Upper lobe of right lung (tissue), 1 donor: Measurements from ENCODE around the gene ZRANB2. TPM values are rescaled to one million over a fixed set of nuclear protein-coding genes. Genes with fewer than 3 reads are reported as not detected.

Source experiments
- ATAC-seq: fragments of 200-7000 bp; cut with Tn5 transposase; one replicate; pipeline ENCODE4 v1.9.1; 2020; ENCODE audit warnings: mild to moderate bottlenecking, moderate library complexity
- DNase-seq: peaks from one replicate; pipeline ENCODE4 v3.0.0-alpha.2; 2020
- H3K27ac ChIP-seq: fragments of 200-600 bp; one replicate; pipeline ENCODE4 v1.8.0; 2022
- H3K27me3 ChIP-seq: fragments of 200-600 bp; one replicate; pipeline ENCODE4 v1.8.0; 2022; ENCODE audit warnings: mild to moderate bottlenecking
- H3K36me3 ChIP-seq: fragments of 200-600 bp; one replicate; pipeline ENCODE4 v1.8.0; 2022
- H3K4me1 ChIP-seq: fragments of 200-600 bp; one replicate; pipeline ENCODE4 v1.8.0; 2022
- H3K4me3 ChIP-seq: fragments of 200-600 bp; one replicate; pipeline ENCODE4 v1.8.0; 2022; ENCODE audit warnings: mild to moderate bottlenecking
- H3K9me3 ChIP-seq: fragments of 200-600 bp; one replicate; pipeline ENCODE4 v1.8.0; 2022
- intact Hi-C: fragments of 100-400 bp; cut with DNase I; formaldehyde crosslinking; loops from one replicate; pipeline ENCODE4 v1.11.0; 2022
- long read RNA-seq: library from polyadenylated mRNA; unstranded; transcript quantifications from one replicate; pipeline ENCODE4 v2.0.0, GENCODE V29; 2021
- total RNA-seq: library from RNA; stranded (reverse); fragmentation: NEBNext Ultra II Directional; extraction: Animal tissue kit (Norgen Biotek cat#: 25700); gene quantifications from one replicate; pipeline ENCODE4 v1.2.1, GENCODE V29; 2021
- TF ChIP-seq, protein P1 (sequence below): fragments of 200-600 bp; IDR thresholded peaks from one replicate; pipeline ENCODE4 v1.8.0; 2022; ENCODE audit warnings: antibody characterized with exemption
- donor health status: DM: no; HTN: yes; CAD: no; lungs with severe emphysema.

Gene ZRANB2, protein sequence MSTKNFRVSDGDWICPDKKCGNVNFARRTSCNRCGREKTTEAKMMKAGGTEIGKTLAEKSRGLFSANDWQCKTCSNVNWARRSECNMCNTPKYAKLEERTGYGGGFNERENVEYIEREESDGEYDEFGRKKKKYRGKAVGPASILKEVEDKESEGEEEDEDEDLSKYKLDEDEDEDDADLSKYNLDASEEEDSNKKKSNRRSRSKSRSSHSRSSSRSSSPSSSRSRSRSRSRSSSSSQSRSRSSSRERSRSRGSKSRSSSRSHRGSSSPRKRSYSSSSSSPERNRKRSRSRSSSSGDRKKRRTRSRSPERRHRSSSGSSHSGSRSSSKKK
- total RNA-seq = 85.0 TPM
- long read RNA-seq, transcript ZRANB2-201 (11 exons, 2,821 nt) = minor isoform, 18 of 114 reads
- long read RNA-seq, transcript ZRANB2-202 (10 exons, 3,078 nt) = major isoform, 21 of 114 reads
- long read RNA-seq, partial matches to known transcripts = 46 of 114 reads
- long read RNA-seq, other reads (novel, unspliced or antisense) = 29 of 114 reads

DNA sequence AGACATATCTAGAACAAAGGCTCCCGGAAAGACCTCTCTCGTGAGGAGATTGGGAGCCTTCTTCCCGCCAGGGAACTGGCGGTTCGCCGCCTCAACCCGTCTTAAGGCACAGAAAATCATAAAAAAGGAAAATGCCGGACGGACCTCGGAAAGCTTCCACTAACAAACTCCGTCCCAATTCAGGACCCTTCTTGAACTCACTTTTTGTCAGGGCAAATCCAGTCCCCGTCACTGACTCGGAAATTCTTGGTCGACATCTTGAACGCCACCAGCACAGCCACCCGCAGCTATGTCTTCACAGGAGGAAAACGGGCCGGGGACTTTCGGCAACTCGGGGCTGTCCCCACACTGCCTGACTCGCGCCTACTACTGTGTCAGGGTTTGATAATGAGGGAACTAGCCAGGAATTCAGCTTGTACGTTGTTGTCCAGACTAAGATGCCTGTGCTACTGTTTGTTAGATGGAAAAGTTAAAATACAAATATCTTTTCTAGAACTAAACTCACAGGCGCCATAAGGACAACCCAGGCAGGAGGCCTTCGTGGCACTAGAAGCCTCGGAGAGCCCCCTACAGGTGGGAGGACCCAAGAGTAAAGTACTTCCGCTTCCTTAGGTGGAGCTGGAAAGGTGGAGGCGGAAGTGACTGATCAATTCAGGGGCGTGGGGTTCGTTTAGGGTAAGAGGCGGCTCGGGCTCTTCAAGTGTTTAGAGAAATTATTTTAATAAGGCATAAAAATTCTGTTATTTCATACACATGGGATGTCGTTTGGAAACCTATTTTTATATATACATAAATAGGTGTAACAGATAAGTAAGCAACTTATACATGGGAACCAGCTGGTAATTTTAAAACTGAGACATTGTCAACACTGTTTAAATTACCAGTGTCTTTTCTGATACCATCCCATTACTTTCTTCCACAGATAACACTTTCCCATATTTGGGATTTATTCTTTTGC lies at the start of gene ZRANB2:
Gene ZRANB2 (minus strand): TSS at position 297 of the 958 bp plus-strand sequence. CDS start 40 bp downstream, at position 257.
- DNase-seq (peak; percentile 92), ATAC-seq (peak; percentile 99)
- TF ChIP-seq, protein P1, sequence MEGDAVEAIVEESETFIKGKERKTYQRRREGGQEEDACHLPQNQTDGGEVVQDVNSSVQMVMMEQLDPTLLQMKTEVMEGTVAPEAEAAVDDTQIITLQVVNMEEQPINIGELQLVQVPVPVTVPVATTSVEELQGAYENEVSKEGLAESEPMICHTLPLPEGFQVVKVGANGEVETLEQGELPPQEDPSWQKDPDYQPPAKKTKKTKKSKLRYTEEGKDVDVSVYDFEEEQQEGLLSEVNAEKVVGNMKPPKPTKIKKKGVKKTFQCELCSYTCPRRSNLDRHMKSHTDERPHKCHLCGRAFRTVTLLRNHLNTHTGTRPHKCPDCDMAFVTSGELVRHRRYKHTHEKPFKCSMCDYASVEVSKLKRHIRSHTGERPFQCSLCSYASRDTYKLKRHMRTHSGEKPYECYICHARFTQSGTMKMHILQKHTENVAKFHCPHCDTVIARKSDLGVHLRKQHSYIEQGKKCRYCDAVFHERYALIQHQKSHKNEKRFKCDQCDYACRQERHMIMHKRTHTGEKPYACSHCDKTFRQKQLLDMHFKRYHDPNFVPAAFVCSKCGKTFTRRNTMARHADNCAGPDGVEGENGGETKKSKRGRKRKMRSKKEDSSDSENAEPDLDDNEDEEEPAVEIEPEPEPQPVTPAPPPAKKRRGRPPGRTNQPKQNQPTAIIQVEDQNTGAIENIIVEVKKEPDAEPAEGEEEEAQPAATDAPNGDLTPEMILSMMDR = peak; percentile 67
- Histone ChIP-seq H3K27ac (peak within 1 kb of the TSS; percentile 88), H3K4me1 (peaks cover 23% of the 10 kb centered on the region), H3K27me3 (no peaks in the 10 kb centered on the region), H3K9me3 (no peaks in the 10 kb centered on the region), H3K4me3 (peak within 1 kb of the TSS; percentile 84), H3K36me3 (peaks cover 25% of the 10 kb centered on the region)
- intact Hi-C loops = no loop called here

DNA sequence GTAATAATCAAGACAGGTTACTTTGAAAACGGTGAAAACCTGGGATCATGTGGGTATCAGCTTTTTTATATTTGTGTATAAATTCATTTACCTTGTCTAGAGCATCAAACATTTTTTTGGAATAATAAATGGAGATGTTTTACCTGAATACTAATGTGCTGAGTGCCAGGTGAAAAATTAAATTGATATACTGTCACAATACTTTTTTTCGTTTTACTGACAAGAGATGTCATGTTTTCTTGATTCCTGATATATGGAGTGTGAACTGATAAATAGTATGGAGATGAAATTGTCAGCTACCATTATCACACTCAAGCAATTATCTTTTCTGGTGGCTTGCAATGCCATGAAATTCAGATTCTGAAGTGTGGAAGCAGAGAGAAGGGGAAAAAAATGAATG lies 47.2 kb upstream of the ZRANB2 start:
- H3K4me3 ChIP-seq = no peak overlapping the region
- DNase-seq (no peak), ATAC-seq (no peak)
- peaks cover 24% of the 10 kb centered on the region for H3K9me3 ChIP-seq
- no peaks in the 10 kb centered on the region for H3K27me3 ChIP-seq
- intact Hi-C loops = no loop called here
- no peaks in the 10 kb centered on the region for H3K4me1 ChIP-seq
- no peak overlapping the region for H3K27ac ChIP-seq
- TF ChIP-seq, protein P1 = no peak
- H3K36me3 ChIP-seq = no peaks in the 10 kb centered on the region

DNA sequence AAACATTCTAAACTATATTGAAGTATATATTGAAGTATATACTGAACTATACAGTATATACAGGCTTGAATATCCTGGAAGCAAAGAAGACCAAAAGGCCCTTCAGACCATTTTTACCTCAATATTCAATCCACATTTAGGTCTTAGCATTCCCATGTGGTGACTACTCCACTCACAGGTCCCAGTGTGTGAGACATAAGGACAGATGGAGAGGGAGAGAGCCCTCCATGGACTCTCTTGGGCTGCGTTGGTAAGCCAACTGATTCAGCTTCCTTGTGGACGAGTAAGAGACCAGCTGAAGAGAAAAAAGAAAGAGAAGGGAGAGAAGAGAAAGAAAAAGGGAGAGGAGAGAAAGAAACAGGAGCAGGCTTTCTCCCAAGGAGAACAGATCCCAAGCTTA lies 37.3 kb upstream of the ZRANB2 start:
- H3K4me3 ChIP-seq = no peak overlapping the region
- no peaks in the 10 kb centered on the region for H3K36me3 ChIP-seq
- no peak overlapping the region for H3K27ac ChIP-seq
- intact Hi-C loops = no loop called here
- H3K27me3 ChIP-seq = no peaks in the 10 kb centered on the region
- H3K4me1 ChIP-seq = no peaks in the 10 kb centered on the region
- DNase-seq (no peak), ATAC-seq (no peak)
- H3K9me3 ChIP-seq = peaks cover 1% of the 10 kb centered on the region
- TF ChIP-seq, protein P1 = no peak

DNA sequence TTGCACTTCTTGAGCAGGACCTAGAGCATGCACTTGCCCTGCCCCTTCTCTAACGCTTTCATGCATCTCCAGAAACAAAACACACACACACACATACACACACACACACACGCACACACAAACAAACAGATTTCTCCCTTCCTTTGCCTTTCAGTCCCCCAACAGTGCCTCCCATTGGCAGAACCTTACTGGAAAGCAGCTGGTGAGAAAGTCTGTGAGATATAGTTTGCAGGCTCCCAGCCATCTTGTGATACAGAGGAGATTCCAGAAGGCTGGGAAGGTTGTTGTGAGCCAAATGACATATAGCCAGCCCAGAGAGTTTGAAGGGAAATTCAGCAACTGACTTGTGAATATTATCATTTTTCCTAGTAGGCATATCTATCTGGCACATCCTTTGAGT lies 35.9 kb upstream of the ZRANB2 start:
- H3K4me1 ChIP-seq = no peaks in the 10 kb centered on the region
- H3K9me3 ChIP-seq = no peaks in the 10 kb centered on the region
- H3K27ac ChIP-seq = no peak overlapping the region
- TF ChIP-seq, protein P1 = no peak
- intact Hi-C loops = no loop called here
- no peak for DNase-seq
- no peak for ATAC-seq
- no peaks in the 10 kb centered on the region for H3K36me3 ChIP-seq
- no peak overlapping the region for H3K4me3 ChIP-seq
- no peaks in the 10 kb centered on the region for H3K27me3 ChIP-seq

DNA sequence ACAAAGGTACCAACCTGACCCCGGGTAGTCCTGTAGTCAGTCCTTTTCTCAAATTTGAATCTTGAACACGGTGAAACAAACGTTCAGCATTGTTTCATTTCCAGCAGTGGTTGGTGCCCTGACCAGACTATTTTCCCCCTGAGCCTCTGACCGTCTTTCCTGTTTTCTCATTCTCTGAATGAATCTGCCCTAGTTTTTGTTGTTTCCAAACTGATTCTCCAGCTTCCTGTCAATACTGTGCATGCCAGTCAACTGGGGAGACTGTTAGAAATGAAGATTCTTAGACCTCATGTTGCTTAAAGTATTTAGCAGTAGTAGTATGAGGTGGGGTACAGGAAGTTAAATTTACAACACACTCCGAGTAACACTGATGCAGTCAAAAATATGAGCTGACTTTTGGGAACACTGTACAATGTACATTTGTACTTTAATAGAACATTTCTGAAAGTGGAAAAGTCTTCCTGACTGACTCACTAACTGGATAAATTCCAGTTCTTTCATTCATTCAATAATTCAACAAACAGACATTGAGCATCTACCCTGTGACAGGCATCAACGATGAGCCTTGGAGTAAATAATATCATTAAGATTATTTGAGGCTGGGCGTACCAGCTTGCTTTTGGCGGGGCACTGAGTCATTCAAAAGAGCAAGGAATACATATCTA lies 26.0 kb upstream of the ZRANB2 start:
- H3K9me3 ChIP-seq = no peaks in the 10 kb centered on the region
- H3K27ac ChIP-seq = no peak overlapping the region
- DNase-seq = no peak
- no peaks in the 10 kb centered on the region for H3K36me3 ChIP-seq
- H3K27me3 ChIP-seq = no peaks in the 10 kb centered on the region
- H3K4me1 ChIP-seq = no peaks in the 10 kb centered on the region
- no peak for ATAC-seq
- intact Hi-C loops = no loop called here
- no peak overlapping the region for H3K4me3 ChIP-seq
- TF ChIP-seq, protein P1 = no peak
